Endodermal cell (in vitro differentiated cells): Measurements from ENCODE around the gene FOXA1. TPM values are rescaled to one million over a fixed set of nuclear protein-coding genes. Genes with fewer than 3 reads are reported as not detected.

Experiments
- DNase-seq: peaks from one replicate; pipeline ENCODE4 v3.0.0-alpha.2; 2017
- H3K27ac ChIP-seq: 2 replicates; pipeline ENCODE4 v1.5.1; 2013; ENCODE audit warnings: mild to moderate bottlenecking, low read depth, low read length, moderate library complexity
- H3K27me3 ChIP-seq: 2 replicates; pipeline ENCODE4 v1.6.1; 2013; ENCODE audit warnings: mild to moderate bottlenecking, low read length, moderate library complexity; ENCODE audit not compliant: insufficient read depth, control insufficient read depth, poor library complexity, severe bottlenecking
- H3K36me3 ChIP-seq: 2 replicates; pipeline ENCODE4 v1.7.0; 2013; ENCODE audit warnings: mild to moderate bottlenecking, low read length, moderate library complexity; ENCODE audit not compliant: control insufficient read depth, insufficient read depth
- H3K4me1 ChIP-seq: one replicate; pipeline ENCODE4 v1.7.0; 2013; ENCODE audit warnings: low read length; ENCODE audit not compliant: control insufficient read depth, insufficient read depth
- H3K4me3 ChIP-seq: 2 replicates; pipeline ENCODE4 v1.5.1; 2013; ENCODE audit warnings: mild to moderate bottlenecking, low read length, moderate library complexity
- H3K9ac ChIP-seq: 2 replicates; pipeline ENCODE4 v1.6.1; 2013; ENCODE audit warnings: mild to moderate bottlenecking, low read length, moderate library complexity; ENCODE audit not compliant: poor library complexity, severe bottlenecking; ENCODE audit errors: extremely low read depth
- H3K9me3 ChIP-seq: 2 replicates; pipeline ENCODE4 v1.6.1; 2013; ENCODE audit warnings: mild to moderate bottlenecking, low read length, moderate library complexity; ENCODE audit not compliant: control insufficient read depth
- H3K27ac Mint-ChIP-seq: 2 replicates; pipeline ENCODE4 v1.8.0; 2020; ENCODE audit warnings: mixed read lengths
- H3K27me3 Mint-ChIP-seq: 2 replicates; pipeline ENCODE4 v1.8.0; 2021; ENCODE audit warnings: mild to moderate bottlenecking, mixed read lengths; ENCODE audit not compliant: insufficient read depth
- H3K36me3 Mint-ChIP-seq: 2 replicates; pipeline ENCODE4 v1.8.0; 2020; ENCODE audit warnings: low read depth, mixed read lengths
- H3K4me1 Mint-ChIP-seq: 2 replicates; pipeline ENCODE4 v1.8.0; 2020; ENCODE audit warnings: mixed read lengths
- H3K4me3 Mint-ChIP-seq: 2 replicates; pipeline ENCODE4 v1.8.0; 2020; ENCODE audit warnings: mild to moderate bottlenecking, moderate library complexity, mixed read lengths
- H3K9me3 Mint-ChIP-seq: 2 replicates; pipeline ENCODE4 v1.8.0; 2020; ENCODE audit warnings: mild to moderate bottlenecking, mixed read lengths
- WGBS, 2 experiments: methylation state at CpG; one replicate each; pipeline versions ENCODE4 v1.1.5 to v1.1.7; 2013; ENCODE audit warnings: missing lambda C conversion rate in 2 of 2, mixed read lengths in 1 of 2; ENCODE audit not compliant: insufficient coverage in 1 of 2, insufficient read length in 1 of 2; 5-methylcytosine and 5-hydroxymethylcytosine counted together
- total RNA-seq, 2 donors: library from RNA; stranded (reverse); fragmentation: NEBNext Ultra II Directional in 1 of 2; extraction: Animal tissue kit (Norgen Biotek cat#: 25700) in 1 of 2; gene quantifications; 2 replicates in 1 of 2; 3 replicates in 1 of 2; pipeline ENCODE4 v1.2.1, GENCODE V29; 2021
- TF ChIP-seq, protein P1 (sequence below): fragments of 200-600 bp; sonication (generic); conservative IDR thresholded peaks from 2 replicates; pipeline ENCODE4 v1.5.0; 2021; ENCODE audit warnings: antibody characterized with exemption, mild to moderate bottlenecking

Gene FOXA1
- total RNA-seq, 2 donors from 2014 or later, result 41.2 to 51.4 TPM

DNA sequence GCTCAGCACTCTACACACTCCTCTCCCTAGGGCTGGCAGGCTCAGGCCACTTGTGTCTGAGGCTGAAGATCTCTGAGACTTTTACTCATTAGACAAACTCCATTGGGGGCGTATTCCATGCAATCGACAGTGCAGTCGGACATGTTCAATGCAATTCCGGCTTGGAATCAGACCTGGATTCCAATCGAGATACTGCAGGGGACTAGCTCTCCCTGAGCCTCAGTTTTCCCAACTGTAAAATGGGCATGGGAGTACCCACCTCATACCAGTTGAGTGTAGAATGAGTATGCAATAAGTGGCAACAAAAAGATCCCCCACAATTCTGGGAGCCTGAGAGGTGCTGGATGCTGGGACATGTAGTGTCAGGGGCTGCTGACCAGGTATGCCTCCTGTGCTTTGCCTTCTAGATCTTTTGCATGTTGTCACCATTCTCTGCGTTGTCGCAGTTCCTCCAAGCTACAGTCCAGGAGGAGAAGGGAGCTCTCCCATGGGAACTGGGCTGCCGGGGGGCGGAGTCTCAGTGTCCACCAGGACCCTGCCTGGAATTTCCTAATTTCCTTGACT lies 8.7 kb upstream of the FOXA1 start:
- Mint-ChIP-seq H3K4me1 (peaks cover 20% of the 10 kb centered on the region), H3K4me3 (no peak overlapping the region), H3K27ac (no peak overlapping the region), H3K27me3 (peaks cover 95% of the 10 kb centered on the region), H3K36me3 (no peaks in the 10 kb centered on the region), H3K9me3 (no peaks in the 10 kb centered on the region)
- no peaks in the 10 kb centered on the region for H3K9me3 ChIP-seq
- H3K4me3 ChIP-seq, result no peak overlapping the region
- WGBS, 2 experiments, result 84 to 89% methylated on average over 5 to 9 of the region's 9 CpGs
- no peak overlapping the region for H3K27ac ChIP-seq
- no peak for DNase-seq
- no peak overlapping the region for H3K9ac ChIP-seq
- H3K36me3 ChIP-seq, result no peaks in the 10 kb centered on the region
- TF ChIP-seq, protein P1, sequence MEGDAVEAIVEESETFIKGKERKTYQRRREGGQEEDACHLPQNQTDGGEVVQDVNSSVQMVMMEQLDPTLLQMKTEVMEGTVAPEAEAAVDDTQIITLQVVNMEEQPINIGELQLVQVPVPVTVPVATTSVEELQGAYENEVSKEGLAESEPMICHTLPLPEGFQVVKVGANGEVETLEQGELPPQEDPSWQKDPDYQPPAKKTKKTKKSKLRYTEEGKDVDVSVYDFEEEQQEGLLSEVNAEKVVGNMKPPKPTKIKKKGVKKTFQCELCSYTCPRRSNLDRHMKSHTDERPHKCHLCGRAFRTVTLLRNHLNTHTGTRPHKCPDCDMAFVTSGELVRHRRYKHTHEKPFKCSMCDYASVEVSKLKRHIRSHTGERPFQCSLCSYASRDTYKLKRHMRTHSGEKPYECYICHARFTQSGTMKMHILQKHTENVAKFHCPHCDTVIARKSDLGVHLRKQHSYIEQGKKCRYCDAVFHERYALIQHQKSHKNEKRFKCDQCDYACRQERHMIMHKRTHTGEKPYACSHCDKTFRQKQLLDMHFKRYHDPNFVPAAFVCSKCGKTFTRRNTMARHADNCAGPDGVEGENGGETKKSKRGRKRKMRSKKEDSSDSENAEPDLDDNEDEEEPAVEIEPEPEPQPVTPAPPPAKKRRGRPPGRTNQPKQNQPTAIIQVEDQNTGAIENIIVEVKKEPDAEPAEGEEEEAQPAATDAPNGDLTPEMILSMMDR, result no peak
- no peaks in the 10 kb centered on the region for H3K4me1 ChIP-seq
- H3K27me3 ChIP-seq, result peaks cover 89% of the 10 kb centered on the region

GRCh38 chr14:37602605-37603453 lies 7.8 kb upstream of the FOXA1 start:
- no peak overlapping the region for H3K27ac ChIP-seq
- H3K4me1 ChIP-seq, result no peaks in the 10 kb centered on the region
- Mint-ChIP-seq H3K4me3 (no peak overlapping the region), H3K27ac (no peak overlapping the region), H3K27me3 (peaks cover 96% of the 10 kb centered on the region), H3K36me3 (no peaks in the 10 kb centered on the region), H3K9me3 (no peaks in the 10 kb centered on the region), H3K4me1 (peaks cover 22% of the 10 kb centered on the region)
- no peak overlapping the region for H3K9ac ChIP-seq
- TF ChIP-seq, protein P1, result no peak
- no peaks in the 10 kb centered on the region for H3K36me3 ChIP-seq
- no peaks in the 10 kb centered on the region for H3K9me3 ChIP-seq
- no peak overlapping the region for H3K4me3 ChIP-seq
- 73 to 88% methylated on average over 13 to 24 of the region's 24 CpGs for WGBS, 2 experiments
- H3K27me3 ChIP-seq, result peaks cover 90% of the 10 kb centered on the region
- DNase-seq, result no peak

- Histone ChIP-seq H3K27ac (no peak overlapping the region), H3K27me3 (peaks cover 100% of the 10 kb centered on the region), H3K4me3 (no peak overlapping the region), H3K36me3 (no peaks in the 10 kb centered on the region), H3K4me1 (no peaks in the 10 kb centered on the region), H3K9ac (no peak overlapping the region), H3K9me3 (no peaks in the 10 kb centered on the region)
- 73 to 74% methylated on average over 12 to 19 of the region's 22 CpGs for WGBS, 2 experiments
- H3K9me3 Mint-ChIP-seq, result no peaks in the 10 kb centered on the region
- no peak for DNase-seq
- peaks cover 26% of the 10 kb centered on the region for H3K4me1 Mint-ChIP-seq
- no peak overlapping the region for H3K4me3 Mint-ChIP-seq
- no peaks in the 10 kb centered on the region for H3K36me3 Mint-ChIP-seq
- H3K27ac Mint-ChIP-seq, result no peak overlapping the region
- TF ChIP-seq, protein P1, result no peak
- H3K27me3 Mint-ChIP-seq, result peaks cover 100% of the 10 kb centered on the region
Measured at GRCh38 chr14:37601865-37602264, 6.8 kb upstream of the FOXA1 start.
